Mammary epithelial cell (primary cell): ENCODE results near the gene SSBP4.

Experiments used
- CTCF ChIP-seq, 2 donors: IDR thresholded peaks in 1 of 2; conservative IDR thresholded peaks in 1 of 2; 2 replicates each; pipeline ENCODE4 v1.5.1; 2011 to 2012; ENCODE audit warnings: inconsistent platforms in 2 of 2, low read length in 2 of 2, mild to moderate bottlenecking in 2 of 2, control low read depth in 1 of 2, low read depth in 1 of 2; ENCODE audit not compliant: insufficient read depth in 1 of 2; ENCODE audit errors: extremely low read depth in 1 of 2
- EZH2 ChIP-seq: IDR thresholded peaks from 2 replicates; pipeline ENCODE4 v1.6.1; 2012; ENCODE audit warnings: low read length, inconsistent platforms, borderline replicate concordance

DNA sequence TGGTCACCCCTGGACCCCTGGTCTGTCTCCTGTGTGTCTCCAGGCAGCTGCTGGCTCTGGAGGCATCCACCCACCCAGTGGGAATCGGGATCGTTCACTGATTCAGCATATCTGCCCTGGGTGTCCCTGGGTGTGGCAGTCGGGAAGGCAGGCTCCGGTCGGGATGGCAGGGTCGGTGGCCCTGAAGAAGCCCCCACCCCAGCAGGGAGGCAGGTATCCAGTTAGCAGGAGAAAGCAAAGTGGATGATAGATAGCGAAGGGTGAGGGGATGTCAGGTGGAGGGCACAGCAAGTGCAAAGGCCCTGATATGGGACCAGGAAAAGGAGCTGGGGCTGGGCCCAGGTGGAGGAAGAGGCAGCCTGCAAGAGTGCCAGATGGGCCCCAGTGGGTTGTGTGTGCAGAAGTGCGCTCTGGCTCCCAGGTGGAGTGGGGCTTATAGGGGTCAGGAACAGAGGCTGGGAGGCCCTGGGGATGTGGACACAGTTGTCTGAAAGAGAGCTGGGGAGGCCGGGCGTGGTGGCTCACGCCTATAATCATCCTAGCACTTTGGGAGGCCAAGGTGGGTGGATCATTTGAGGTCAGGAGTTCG lies 2.3 kb downstream of the SSBP4 start:
- TF ChIP-seq CTCF (conservative IDR thresholded peaks at IDR 0.05 in 1 of 2, IDR thresholded peaks at IDR 0.05 in 1 of 2; ENCODE audit: extremely low read depth in 1 of 2, insufficient read depth in 1 of 2, low read depth in 1 of 2, low read length in 2 of 2) (no peak), EZH2 (no peak)
